ENCODE measurements around the gene PDIK1L. TPM values are rescaled to one million over a fixed set of nuclear protein-coding genes. Genes with fewer than 3 reads are reported as not detected.

The PDIK1L gene
- polyA plus RNA-seq, 1 donor from 2014 or later = 44.9 TPM

GRCh38 chr1:26148887-26149286 is 37.3 kb downstream of the PDIK1L start:
- Histone ChIP-seq H4K20me1 (ENCODE audit: insufficient read depth) (no peaks in the 10 kb centered on the region), H3K79me2 (replicated peaks; ENCODE audit: insufficient read depth, low read length) (no peaks in the 10 kb centered on the region), H3F3A (ENCODE audit: insufficient read depth, low read length, poor library complexity, severe bottlenecking) (no peaks in the 10 kb centered on the region), H3K36me3 (ENCODE audit: insufficient read depth, low read length) (no peaks in the 10 kb centered on the region), H3K9me3 (ENCODE audit: low read length) (no peaks in the 10 kb centered on the region), H3K9ac (ENCODE audit: low read length) (no peak overlapping the region), H3K4me2 (ENCODE audit: low read length) (no peak overlapping the region), H3K27ac (ENCODE audit: low read length) (no peak overlapping the region), H3K27me3 (ENCODE audit: insufficient read depth, low read depth, low read length) (no peaks in the 10 kb centered on the region), H2AFZ (ENCODE audit: low read depth, low read length) (no peak overlapping the region), H3K9me2 (ENCODE audit: insufficient read depth, low read length) (no peaks in the 10 kb centered on the region), H3K4me3 (ENCODE audit: low read length) (no peak overlapping the region)
- TF ChIP-seq EP300 (conservative IDR thresholded peaks at IDR 0.05; ENCODE audit: poor library complexity, severe bottlenecking) = no peak
- no peak for TF ChIP-seq MXI1 (conservative IDR thresholded peaks at IDR 0.05; ENCODE audit: poor library complexity, severe bottlenecking)
- TF ChIP-seq CTCF (IDR thresholded peaks at IDR 0.05; ENCODE audit: poor library complexity, severe bottlenecking) = no peak
- TF ChIP-seq SMC3 (conservative IDR thresholded peaks at IDR 0.05; ENCODE audit: poor library complexity) = no peak

GRCh38 chr1:26153966-26154532 is 42.4 kb downstream of the PDIK1L start:
- Histone ChIP-seq H3K9me3 (ENCODE audit: low read length) (no peaks in the 10 kb centered on the region), H3K27me3 (ENCODE audit: insufficient read depth, low read depth, low read length) (peaks cover 5% of the 10 kb centered on the region), H3K9ac (ENCODE audit: low read length) (no peak overlapping the region), H3K4me3 (ENCODE audit: low read length) (no peak overlapping the region), H3K4me2 (ENCODE audit: low read length) (no peak overlapping the region), H2AFZ (ENCODE audit: low read depth, low read length) (no peak overlapping the region), H3K79me2 (replicated peaks; ENCODE audit: insufficient read depth, low read length) (no peaks in the 10 kb centered on the region), H3F3A (ENCODE audit: insufficient read depth, low read length, poor library complexity, severe bottlenecking) (no peaks in the 10 kb centered on the region), H4K20me1 (ENCODE audit: insufficient read depth) (no peaks in the 10 kb centered on the region), H3K27ac (ENCODE audit: low read length) (no peak overlapping the region), H3K9me2 (ENCODE audit: insufficient read depth, low read length) (no peaks in the 10 kb centered on the region), H3K36me3 (ENCODE audit: insufficient read depth, low read length) (no peaks in the 10 kb centered on the region)
- TF ChIP-seq MXI1 (conservative IDR thresholded peaks at IDR 0.05; ENCODE audit: poor library complexity, severe bottlenecking) = no peak
- no peak for TF ChIP-seq SMC3 (conservative IDR thresholded peaks at IDR 0.05; ENCODE audit: poor library complexity)

GRCh38 chr1:26154750-26155149 is 43.1 kb downstream of the PDIK1L start:
- no peak overlapping the region for H3K4me2 ChIP-seq (ENCODE audit: low read length)

More at GRCh38 chr1:26154750-26155149, 43.1 kb downstream of the PDIK1L start:
- H3K4me3 ChIP-seq (ENCODE audit: low read length) = no peak overlapping the region
- no peaks in the 10 kb centered on the region for H4K20me1 ChIP-seq (ENCODE audit: insufficient read depth)
- no peaks in the 10 kb centered on the region for H3K79me2 ChIP-seq (replicated peaks; ENCODE audit: insufficient read depth, low read length)
- no peak overlapping the region for H3K27ac ChIP-seq (ENCODE audit: low read length)
- H3K9me2 ChIP-seq (ENCODE audit: insufficient read depth, low read length) = no peaks in the 10 kb centered on the region
- H3K9me3 ChIP-seq (ENCODE audit: low read length) = no peaks in the 10 kb centered on the region
- no peak for TF ChIP-seq RAD21 (conservative IDR thresholded peaks at IDR 0.05)
- no peak for TF ChIP-seq TAF1 (IDR thresholded peaks at IDR 0.05; ENCODE audit: low read depth)
- no peak for TF ChIP-seq EZH2 (IDR thresholded peaks at IDR 0.05; ENCODE audit: borderline replicate concordance, insufficient read depth, low read length, poor library complexity, severe bottlenecking)
- TF ChIP-seq MXI1 (conservative IDR thresholded peaks at IDR 0.05; ENCODE audit: poor library complexity, severe bottlenecking) = no peak
- no peak for TF ChIP-seq CTCF (IDR thresholded peaks at IDR 0.05; ENCODE audit: poor library complexity, severe bottlenecking)
- TF ChIP-seq EP300 (conservative IDR thresholded peaks at IDR 0.05; ENCODE audit: poor library complexity, severe bottlenecking) = no peak
- TF ChIP-seq SMC3 (conservative IDR thresholded peaks at IDR 0.05; ENCODE audit: poor library complexity) = no peak
- no peak for TF ChIP-seq REST (IDR thresholded peaks at IDR 0.05; ENCODE audit: borderline replicate concordance)
- H3F3A ChIP-seq (ENCODE audit: insufficient read depth, low read length, poor library complexity, severe bottlenecking) = no peaks in the 10 kb centered on the region
- H3K36me3 ChIP-seq (ENCODE audit: insufficient read depth, low read length) = no peaks in the 10 kb centered on the region
- H2AFZ ChIP-seq (ENCODE audit: low read depth, low read length) = no peak overlapping the region
- H3K27me3 ChIP-seq (ENCODE audit: insufficient read depth, low read depth, low read length) = peaks cover 5% of the 10 kb centered on the region
- H3K9ac ChIP-seq (ENCODE audit: low read length) = no peak overlapping the region
